ENCODE measurements around the gene USHBP1.

Gene USHBP1, protein sequence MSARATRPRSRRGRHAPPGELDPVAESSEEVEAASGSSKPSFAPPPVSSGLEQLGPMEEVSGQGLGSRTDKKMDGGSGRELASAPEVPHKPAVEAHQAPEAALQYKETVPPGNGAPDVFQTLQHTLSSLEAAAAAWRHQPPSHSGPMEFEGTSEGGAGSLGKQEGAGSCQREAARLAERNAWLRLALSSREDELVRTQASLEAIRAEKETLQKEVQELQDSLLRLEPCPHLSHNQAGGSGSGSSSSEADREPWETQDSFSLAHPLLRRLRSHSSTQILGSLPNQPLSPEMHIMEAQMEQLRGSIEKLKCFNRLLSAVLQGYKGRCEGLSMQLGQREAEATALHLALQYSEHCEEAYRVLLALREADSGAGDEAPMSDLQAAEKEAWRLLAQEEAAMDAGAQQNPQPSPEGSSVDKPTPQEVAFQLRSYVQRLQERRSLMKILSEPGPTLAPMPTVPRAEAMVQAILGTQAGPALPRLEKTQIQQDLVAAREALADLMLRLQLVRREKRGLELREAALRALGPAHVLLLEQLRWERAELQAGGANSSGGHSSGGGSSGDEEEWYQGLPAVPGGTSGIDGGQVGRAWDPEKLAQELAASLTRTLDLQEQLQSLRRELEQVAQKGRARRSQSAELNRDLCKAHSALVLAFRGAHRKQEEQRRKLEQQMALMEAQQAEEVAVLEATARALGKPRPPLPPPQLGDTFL

DNA sequence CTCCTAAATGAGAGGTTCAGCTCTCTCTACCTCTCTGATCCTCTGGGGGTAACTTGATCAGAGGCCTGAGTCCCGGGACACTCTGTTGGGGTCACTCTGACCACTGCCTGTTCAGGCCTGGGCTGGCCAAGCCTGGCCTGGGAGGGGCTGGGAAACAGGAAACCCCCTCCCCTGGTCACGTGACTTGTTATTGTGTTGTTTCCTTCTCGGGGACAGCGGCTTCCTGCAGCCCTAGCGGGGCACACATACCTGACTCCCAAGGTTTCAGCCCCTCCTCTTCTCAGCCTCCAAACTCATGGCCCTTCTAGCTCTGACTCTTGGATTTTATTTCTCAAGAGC lies at the start of gene USHBP1:
Gene USHBP1, minus strand, starts transcription at position 105 of the 339 bp plus-strand sequence. CDS start 446 bp downstream, outside the sequence.
- no peak for DNase-seq (ENCODE audit: low read depth in 3 of 3)

DNA sequence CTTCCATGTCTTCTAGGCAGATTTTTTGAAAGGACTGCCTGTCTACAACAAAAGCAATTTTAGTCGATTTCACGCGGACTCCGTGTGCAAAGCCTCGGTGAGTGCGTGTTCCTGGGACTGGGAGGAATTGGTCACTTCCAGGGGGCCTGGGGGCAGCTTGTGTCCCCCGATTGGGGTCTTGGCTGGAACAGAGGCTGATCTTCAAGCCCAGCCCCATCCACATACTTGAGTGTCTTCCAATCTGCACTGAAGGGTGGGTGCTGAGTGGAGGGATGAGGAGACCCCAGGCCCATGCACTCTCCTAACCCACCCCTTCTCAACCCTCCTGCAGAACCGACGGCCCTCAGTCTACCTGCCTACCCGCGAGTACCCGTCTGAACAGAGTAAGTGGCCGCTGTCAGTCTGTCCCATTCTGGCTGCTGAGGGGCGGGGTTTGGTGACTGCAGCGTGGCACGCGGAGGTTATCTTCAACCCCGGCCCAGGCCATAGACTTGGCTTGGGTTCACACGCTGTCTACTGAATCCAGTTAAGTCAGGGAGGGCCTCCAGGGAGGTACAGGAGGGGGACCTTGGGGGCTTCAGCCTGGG lies 49.6 kb upstream of the USHBP1 start:
- no peak for DNase-seq (ENCODE audit: low read depth in 3 of 3)

DNA sequence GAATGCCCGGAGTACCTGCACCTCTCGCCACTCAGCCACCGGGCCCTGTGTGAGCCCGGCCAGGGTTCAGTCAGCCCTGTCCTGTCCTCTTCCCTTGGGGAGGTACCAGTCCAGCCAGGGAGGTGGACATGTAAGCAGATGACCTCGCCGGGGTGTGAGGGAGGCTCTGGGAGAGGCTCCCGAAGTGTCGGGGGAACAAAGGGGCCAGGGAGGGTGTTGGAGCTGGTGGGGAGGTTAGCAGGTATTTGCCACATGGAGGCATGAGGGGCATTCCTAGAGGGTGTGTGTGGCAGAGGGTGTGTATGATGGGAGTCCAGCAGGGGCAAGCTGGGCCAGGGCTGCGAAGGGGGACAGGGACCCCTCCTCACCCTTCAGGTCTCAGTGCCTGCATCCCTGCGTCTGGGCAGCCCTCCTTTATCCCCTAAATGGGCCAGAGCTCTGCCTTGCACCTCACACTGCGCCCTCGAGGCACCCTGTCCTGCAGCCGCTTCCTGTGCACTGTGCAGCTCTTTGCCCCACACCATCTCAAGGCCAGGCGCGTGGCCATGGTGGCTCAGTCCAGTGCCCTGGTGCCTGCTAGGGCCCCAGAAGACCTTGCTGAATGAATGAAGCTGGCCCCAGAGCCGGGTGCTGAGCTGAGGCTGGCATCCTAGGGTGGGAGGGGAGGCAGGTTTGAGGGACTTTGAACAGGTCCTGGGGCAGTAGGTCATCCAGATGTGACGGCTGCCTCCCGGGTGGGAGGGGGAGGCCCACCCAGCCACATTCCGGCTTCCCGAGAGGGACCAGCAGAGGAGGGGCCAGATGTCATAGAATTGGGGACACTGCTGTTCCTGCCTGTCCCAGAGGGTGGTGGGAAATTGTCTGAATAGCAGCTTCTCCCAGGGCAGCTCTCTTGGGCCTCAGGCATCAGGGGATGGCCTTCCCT lies 47.9 kb upstream of the USHBP1 start:
- no peak for DNase-seq (ENCODE audit: low read depth in 3 of 3)

DNA sequence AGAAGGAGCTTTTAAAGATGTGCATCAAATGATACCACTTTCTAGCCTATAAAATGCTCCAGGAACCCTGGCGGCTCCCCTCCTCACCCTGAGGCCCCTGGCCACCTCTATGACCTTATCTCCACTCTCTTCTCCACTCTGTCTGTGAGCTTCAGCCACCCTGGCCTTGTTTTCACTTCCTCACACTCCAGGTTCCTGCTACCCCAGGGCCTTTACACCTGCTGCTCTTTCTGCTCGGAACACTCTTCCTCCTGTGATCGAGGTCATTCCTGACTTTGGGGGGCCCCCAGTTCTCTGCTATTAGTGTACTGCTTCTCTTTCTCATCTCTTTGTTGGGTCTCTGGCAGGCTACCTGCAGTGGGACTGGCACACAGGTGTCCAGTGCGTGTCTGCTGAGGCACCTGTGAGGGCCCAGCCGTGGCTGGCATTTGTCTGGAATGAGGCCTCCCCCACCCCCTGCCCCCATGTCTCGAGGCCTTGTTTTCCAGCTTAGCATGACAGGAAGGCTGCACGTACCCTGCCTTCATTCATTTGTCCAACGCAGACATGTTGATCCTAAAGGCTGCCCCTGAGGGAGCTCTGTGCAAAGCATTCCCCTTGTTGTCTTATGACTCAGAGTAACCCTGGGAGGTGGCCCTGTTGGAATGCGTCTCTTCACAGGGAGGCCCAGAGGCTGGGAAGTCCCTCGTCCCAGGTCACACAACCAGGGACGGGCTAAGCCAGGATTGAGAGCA lies 47.1 kb upstream of the USHBP1 start:
- no peak for DNase-seq (ENCODE audit: low read depth in 3 of 3)

DNA sequence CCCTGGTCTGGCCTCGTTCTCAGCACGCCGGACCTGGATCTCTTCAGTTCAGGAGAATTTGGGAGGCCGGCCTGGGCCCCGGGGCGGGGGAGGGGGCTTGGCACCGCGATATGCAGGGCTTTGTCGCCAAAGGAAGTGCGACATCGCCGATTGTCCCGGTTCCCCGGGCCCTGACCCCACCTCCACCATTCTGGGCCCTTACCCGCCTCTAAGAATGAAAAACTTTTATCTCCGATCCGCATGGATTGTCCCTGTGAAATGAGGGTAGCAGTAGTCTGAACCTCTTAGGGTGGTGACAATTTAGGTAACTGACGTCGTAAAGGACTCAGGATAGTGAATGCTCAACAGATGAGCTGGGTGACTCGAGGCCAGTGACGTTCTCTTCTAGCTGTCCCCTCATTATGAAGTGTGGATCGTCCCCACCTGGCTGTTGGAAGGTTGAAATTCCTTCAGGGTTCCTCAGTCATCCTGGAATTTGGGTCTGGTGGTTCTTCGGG lies 45.5 kb upstream of the USHBP1 start:
- no peak for DNase-seq (ENCODE audit: low read depth in 3 of 3)

DNA sequence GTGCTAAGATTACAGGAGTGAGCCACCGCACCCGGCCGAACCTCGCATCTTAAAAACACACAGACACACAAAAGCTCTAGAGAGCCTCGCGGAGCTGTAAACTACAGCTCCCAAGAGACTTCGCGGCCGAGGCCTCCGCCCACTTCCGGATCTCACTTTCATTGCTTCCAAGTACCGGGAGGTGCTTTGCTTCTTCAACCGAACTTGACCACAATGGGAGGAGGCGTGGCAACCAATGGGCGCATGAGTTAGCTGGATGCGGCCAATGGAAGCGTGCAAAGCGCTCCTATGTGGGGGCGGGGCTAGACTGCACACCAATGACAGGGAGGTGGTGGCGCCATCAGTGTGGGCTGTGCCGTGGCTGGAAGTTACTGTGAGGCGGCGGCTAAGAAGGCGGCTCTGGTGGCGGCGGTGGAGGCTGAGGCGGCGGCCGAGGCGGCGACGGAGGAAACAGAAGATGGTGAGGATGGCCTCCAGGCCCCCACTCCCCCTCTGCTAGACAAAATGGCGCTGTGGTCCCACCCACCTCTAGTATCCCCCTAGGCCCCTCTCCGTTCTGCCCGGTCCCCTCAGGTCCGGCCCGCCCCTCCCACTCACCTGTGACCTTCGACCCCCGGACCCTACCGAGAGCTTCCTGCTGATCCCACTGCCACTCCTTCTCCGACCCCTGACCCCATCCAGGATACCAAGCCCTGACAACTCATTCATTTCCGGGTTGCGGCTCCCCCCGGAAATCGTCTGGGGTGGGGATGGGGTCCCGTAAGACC lies 44.8 kb upstream of the USHBP1 start, which contains the start of gene DDA1:
Gene DDA1, plus strand, starts transcription at position 366 of the 767 bp plus-strand sequence. Its CDS starts 92 bp downstream, at position 458.
- DNase-seq (ENCODE audit: low read depth in 3 of 3) = peak; percentile 97 to 99 (median 98)

DNA sequence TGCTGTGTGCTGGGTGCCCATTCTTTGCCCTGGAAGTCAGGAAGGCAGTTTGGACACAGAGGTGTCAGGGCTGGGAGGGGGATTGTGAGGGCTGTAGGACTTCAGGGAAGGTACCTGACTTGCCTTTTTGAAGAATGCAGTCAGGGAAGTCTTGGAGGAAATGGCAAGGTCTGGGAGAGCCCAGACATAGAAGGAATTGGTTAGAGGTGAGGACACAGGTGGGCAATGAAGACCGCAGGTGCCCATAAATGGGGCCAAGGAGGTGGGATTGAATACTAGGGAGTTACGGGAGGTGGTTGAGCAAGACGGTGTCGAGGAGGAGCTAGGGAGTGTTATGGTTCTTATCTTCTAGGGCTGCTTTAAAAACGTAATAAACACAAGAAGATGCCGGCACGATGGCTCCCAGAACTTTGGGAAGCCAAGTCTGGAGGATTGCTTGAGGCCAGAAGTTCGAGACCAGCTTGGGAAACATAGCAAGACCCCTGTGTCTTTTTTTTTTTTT lies 43.4 kb upstream of the USHBP1 start:
- no peak for DNase-seq (ENCODE audit: low read depth in 3 of 3)

DNA sequence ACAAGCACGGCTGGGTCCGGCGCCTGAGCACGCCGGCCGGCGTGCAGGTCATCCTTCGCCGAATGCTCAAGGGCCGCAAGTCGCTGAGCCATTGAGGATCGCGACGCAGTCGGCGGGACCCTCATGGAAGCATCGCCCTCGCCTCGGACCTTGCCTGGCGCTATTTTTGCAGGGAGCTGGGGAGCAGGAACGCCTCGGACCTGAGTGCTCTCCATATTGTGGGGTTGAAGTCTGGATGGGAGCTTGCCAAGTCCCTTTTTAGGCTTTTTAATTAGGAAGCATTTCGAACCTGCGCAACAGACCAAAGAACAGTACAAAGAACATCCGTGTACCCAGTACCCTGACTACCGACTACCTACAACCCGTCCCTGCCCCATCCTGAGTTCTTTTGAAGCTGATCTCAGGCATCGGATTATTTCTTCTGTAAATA lies 41.8 kb upstream of the USHBP1 start:
- DNase-seq (ENCODE audit: low read depth in 3 of 3) = no peak

DNA sequence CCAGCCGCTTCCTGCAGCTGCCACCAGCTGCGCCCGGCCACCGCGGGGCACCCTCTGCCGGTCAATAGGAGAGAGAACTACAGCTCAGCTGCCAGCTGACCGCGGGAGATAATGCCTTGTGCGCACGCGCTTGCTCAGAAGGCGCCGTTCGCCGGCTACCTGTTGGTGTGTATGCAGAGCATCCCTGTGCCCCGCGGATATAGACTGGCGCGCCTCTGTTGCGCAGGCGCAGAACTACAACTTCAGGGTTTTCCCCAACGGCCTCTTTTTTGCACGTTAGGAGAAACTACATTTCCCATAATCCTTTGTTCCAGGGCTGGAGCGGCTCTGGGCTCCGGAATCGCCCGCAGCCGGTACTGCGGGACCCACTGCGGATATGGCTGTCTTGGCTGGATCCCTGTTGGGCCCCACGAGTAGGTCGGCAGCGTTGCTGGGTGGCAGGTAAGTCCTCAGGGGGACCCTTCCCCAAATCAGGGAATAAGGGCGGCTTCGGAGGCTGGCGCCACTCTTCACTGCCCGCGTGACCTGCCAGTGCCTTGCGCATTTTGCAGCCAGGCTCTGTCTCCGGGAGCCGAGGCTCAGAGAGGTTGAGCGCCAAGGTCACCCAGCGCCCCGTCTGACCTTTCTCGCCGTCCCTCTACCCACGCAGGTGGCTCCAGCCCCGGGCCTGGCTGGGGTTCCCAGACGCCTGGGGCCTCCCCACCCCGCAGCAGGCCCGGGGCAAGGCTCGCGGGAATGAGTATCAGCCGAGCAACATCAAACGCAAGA lies 41.2 kb upstream of the USHBP1 start, which contains the start of gene MRPL34:
Gene MRPL34, plus strand, starts transcription at position 356 of the 768 bp plus-strand sequence. Its CDS starts 21 bp downstream, at position 377.
- DNase-seq (ENCODE audit: low read depth in 3 of 3) = peak; percentile 87 to 95 (median 89)

DNA sequence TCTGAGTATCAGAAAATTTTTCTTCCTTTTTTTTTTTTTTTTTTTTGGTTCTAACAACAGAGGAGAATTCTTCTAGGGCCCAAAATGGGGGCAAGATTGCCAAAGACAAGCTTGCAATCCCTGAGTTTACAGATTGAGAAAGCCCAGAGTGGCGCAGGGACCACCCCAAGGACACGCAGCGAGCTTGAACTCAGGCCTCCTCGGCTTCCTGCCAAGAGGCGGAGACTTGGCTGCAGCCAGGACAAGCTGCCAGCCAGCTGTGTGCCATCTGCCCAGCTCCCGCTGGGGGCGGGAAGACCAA lies 40.6 kb upstream of the USHBP1 start:
- DNase-seq (ENCODE audit: low read depth in 3 of 3) = no peak

DNA sequence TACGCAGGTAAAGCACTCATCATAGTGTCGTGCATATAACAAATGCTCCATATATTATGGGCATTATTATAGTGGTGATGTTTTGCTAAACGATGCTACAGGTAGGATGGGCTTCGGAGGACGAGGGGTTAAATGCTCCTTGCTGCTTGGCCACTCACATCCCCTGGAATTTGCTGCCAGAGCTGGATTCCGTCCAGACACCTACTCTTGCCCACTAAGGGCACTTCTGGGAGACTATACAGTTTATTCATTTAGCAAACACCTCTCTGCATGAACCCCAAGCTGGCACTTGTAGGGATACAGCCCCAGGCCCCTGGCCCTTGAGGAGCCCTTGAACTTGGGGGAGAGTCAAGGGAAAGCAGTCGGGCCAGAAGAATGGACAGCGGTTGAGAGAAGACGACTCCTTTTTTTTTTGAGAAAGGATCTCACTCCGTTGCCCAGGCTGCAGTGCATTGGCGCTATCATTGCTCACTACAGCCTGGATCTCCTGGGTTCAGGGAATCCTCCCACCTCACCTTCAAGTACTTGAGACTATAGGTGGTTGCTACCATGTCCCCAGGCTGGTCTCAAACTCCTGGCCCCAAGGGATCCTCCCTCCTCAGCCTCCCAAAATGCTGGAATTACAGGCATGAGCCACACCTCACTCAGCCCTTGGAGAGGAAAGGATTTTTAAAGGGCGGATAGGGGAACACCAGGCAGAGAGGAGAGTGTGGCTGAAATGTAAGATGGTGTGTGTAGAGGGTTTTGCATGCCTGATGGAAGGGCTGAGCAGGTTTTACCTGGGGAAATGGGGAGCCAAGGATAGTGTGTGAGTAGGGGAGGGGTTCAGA lies 40.1 kb upstream of the USHBP1 start:
- no peak for DNase-seq (ENCODE audit: low read depth in 3 of 3)

DNA sequence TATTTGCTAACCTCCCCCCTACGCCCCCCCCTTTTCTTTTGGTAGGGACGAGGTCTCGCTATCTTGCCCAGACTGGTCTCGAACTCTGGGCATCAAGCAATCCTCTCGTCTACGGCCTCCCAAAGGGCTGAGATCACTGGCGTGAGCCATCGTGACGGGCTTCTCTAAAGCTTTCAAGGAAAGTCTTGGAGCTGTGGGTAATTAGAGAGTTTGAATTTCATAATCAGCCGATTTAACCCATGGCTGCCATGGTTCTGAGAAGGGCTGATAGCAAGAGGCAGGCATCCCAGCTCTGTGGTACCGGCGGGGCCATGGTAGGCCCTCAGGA lies 39.4 kb upstream of the USHBP1 start:
- DNase-seq (ENCODE audit: low read depth in 3 of 3) = no peak

DNA sequence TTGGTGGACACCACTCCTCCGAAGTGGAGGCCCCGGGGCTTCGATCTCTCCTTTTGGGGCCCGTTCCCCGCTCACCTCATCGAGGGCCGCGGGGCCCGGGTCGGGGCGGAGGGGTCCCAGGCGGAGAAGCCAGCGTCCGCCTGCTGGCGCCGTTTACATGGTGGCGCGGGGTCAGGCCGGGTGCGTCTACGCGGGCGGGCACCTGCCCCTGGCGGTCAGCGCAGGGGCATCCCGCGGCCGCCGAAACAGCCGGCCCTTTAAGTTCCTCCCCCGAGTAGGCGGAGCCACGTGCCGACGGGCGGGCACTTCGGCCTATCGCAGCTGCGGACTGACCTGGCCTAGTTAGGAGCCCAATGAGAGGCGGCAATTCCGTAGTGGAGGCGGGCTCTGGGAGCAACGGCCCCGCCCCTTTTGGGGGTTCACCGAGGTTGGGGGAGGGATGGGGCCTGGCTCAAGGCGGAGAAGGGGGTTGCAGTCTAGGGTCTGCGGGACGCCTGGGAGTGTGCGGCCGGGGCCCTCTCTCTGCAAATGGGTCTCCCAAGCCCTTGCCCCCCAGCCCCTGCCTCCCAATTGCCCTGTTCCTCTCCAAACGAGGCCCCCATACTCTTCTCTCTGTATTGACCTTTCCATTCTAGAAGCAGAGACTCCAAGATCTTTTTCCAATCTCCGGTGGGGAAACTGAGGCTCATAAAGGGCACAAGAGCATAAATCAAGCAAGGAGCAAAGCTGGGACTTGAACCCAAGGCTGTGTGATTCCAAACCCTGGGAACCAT lies 38.8 kb upstream of the USHBP1 start, which contains the start of gene ABHD8:
Gene ABHD8, minus strand, starts transcription at position 259 of the 773 bp plus-strand sequence. CDS start 1,809 bp downstream, outside the sequence.
- peak; percentile 87 to 95 (median 92) for DNase-seq (ENCODE audit: low read depth in 3 of 3)

DNA sequence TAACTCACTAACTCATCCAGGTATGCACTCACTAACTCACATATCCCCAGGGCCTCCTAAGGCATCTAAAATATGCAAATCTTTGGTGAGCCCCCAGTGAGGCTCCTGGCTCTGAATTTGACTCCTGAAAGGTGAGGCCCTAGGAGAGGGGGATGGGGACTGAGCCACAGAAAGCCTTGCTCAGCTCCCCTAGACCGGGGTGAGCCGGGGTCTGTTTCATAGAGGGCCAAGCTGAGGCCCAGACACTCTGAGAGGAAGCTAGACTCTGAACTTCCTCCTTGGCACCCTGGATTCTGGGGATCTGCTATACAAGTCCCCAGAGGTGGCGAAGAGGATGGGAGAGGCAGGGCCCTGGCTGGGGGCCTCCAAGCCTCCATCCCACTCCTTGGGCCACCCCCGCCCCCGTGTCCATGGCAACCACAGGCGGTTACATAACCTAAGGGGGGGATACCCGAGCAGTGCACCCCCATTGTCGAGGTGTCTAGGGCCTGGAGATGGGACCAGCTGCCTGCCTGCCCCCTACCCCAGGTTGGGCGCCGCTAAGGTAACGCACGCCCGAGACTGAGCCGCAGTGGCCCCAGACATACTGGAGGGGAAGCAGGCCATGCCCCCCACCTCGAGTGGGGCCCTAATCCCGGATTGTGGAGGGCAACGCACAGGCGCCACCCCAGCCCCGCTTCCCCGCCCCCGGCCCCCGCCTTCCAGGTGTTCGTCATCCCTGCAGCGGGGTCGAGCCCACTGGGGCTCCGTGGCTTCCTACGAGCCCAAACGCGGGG lies 38.0 kb upstream of the USHBP1 start:
- DNase-seq (ENCODE audit: low read depth in 3 of 3) = no peak

DNA sequence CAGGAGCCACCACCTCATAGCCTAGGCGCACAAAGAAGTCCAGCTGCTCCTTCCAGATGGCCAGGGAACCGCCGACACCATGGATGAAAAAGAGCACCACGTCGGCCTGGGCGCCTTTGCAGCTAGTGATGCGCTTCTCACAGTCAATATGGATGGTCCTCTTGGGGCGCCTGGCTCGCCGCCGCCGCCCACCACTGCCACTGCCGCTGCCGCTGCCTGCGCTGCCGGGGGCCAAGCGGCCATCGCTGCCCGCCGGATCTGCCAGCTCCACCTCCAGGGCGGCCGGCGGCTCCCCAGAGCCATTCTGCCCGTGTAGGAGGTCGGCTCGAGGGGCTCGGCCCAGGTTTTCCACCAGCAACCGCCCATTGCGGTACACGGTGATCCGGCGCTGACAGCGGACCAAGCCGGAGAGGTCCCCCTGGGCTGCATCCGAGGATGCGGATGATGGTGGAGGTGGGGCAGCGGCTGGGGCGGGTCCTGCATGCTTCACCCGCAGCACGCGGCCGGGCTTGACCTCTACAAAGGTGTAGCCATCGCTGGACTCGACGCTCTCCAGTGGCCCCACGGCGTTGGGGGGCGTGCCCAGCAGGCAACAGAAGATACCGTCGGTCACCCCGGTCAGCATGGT lies 36.6 kb upstream of the USHBP1 start:
- no peak for DNase-seq (ENCODE audit: low read depth in 3 of 3)

DNA sequence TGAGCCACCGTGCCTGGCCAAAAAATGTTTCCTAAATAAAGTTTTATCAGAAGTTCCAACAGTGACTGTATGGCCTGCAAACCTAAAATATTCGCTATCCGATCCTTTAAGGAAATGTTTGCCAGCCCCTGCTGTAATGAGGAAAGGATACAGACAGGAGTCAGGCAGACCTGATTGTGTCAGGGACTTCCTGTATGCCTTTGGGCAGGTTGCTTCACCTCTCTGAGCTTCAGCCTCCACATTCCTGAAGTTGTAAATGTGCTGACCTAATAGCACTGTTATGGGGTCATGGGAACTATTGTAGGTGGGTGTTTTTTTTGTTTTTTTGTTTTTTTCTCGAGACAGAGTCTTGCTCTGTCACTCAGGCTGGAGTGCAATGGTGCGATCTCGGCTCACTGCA lies 32.4 kb upstream of the USHBP1 start:
- DNase-seq (ENCODE audit: low read depth in 3 of 3) = no peak
